Measurements from ENCODE around the gene SLC39A2.

The SLC39A2 gene

GRCh38 chr14:21041676-21042433 is 42.8 kb downstream of the SLC39A2 start, which contains the start of gene RNASE7:
RNASE7 (plus strand) TSS chr14:21042362; CDS start chr14:21042993, 631 bp downstream.
- DNase-seq (ENCODE audit: insufficient read length, low spot score): no peak
- FAIRE-seq: no peak

GRCh38 chr14:21042918-21043317 is 43.8 kb downstream of the SLC39A2 start:
- DNase-seq (ENCODE audit: insufficient read length, low spot score) (no peak), FAIRE-seq (no peak)

GRCh38 chr14:21043387-21043973 is 44.4 kb downstream of the SLC39A2 start:
- FAIRE-seq: no peak
- no peak for DNase-seq (ENCODE audit: insufficient read length, low spot score)

- FAIRE-seq (no peak), DNase-seq (ENCODE audit: insufficient read length, low spot score) (no peak)
Observed at GRCh38 chr14:21043974-21044618, 45.0 kb downstream of the SLC39A2 start.

GRCh38 chr14:21047378-21047781 is 48.3 kb downstream of the SLC39A2 start:
- FAIRE-seq (no peak), DNase-seq (ENCODE audit: insufficient read length, low spot score) (no peak)

- DNase-seq (ENCODE audit: insufficient read length, low spot score) (no peak), FAIRE-seq (no peak)
Observed at GRCh38 chr14:21048638-21049037, 49.5 kb downstream of the SLC39A2 start.

GRCh38 chr14:21049271-21049673 is 50.2 kb downstream of the SLC39A2 start:
- DNase-seq (ENCODE audit: insufficient read length, low spot score) (no peak), FAIRE-seq (no peak)

- no peak for DNase-seq (ENCODE audit: insufficient read length, low spot score)
- no peak for FAIRE-seq
Observed at GRCh38 chr14:21050597-21050996, 51.5 kb downstream of the SLC39A2 start.

Data from GM19239 (cell line).